Kidney (tissue), 14 donors: Measurements from ENCODE around the gene C5orf63. TPM values are rescaled to one million over a fixed set of nuclear protein-coding genes. Genes with fewer than 3 reads are reported as not detected.

Experiments used
- DNase-seq, 5 donors: peaks; one replicate each; pipeline ENCODE4 v3.0.0-alpha.2; 2013 to 2020
- FAIRE-seq: peaks from 2 replicates; lab custom pipeline; 2012; peaks lifted over from hg19 to GRCh38; lab: Jason Lieb, UNC
- H3K27ac ChIP-seq, 2 donors: one replicate each; pipeline ENCODE4 v1.7.0; 2013; ENCODE audit warnings: low read depth in 2 of 2, low read length in 2 of 2, inconsistent platforms in 1 of 2
- H3K27me3 ChIP-seq: one replicate; pipeline ENCODE4 v1.7.1; 2013; ENCODE audit warnings: low read length, inconsistent platforms; ENCODE audit not compliant: control insufficient read depth, insufficient read depth
- H3K36me3 ChIP-seq, 3 donors: one replicate each; pipeline versions ENCODE4 v1.7.0 to v1.7.1; 2013; ENCODE audit warnings: low read length in 3 of 3, control low read depth in 1 of 3, inconsistent platforms in 1 of 3; ENCODE audit not compliant: insufficient read depth in 3 of 3, control insufficient read depth in 2 of 3
- H3K4me1 ChIP-seq, 3 donors: one replicate each; pipeline versions ENCODE4 v1.7.0 to v1.7.1; 2013; ENCODE audit warnings: low read length in 3 of 3, inconsistent platforms in 1 of 3, low read depth in 1 of 3; ENCODE audit not compliant: control insufficient read depth in 2 of 3, insufficient read depth in 2 of 3
- H3K4me3 ChIP-seq, 3 donors: one replicate each; pipeline versions ENCODE4 v1.7.0 to v1.8.1; 2013; ENCODE audit warnings: low read length in 3 of 3, control low read depth in 1 of 3, inconsistent platforms in 1 of 3
- H3K9ac ChIP-seq, 3 donors: one replicate each; pipeline versions ENCODE4 v1.7.0 to v1.7.1; 2013; ENCODE audit warnings: low read length in 3 of 3, control low read depth in 1 of 3, inconsistent platforms in 1 of 3
- H3K9me3 ChIP-seq, 3 donors: one replicate each; pipeline versions ENCODE4 v1.7.0 to v1.7.1; 2013; ENCODE audit warnings: low read length in 3 of 3, control low read depth in 1 of 3, inconsistent platforms in 1 of 3; ENCODE audit not compliant: control insufficient read depth in 2 of 3, insufficient read depth in 1 of 3
- intact Hi-C: fragments of 100-400 bp; cut with DNase I; formaldehyde crosslinking; loops from one replicate; pipeline ENCODE4 v1.11.1; 2022
- polyA plus RNA-seq: library from polyadenylated mRNA; stranded (reverse); fragments of 350-450 nt; fragmentation: Illumina TruSeq; extraction: RNeasy Lipid Tissue Mini Kit (QIAGEN cat#74804); gene quantifications from one replicate; pipeline ENCODE4 v1.2.3, GENCODE V29; 2014; ENCODE audit warnings: low read depth, low replicate concordance; ENCODE audit not compliant: insufficient read depth
- total RNA-seq: library from RNA; stranded (reverse); fragmentation: NEBNext Ultra II Directional; extraction: Animal tissue kit (Norgen Biotek cat#: 25700); gene quantifications from one replicate; pipeline ENCODE4 v1.2.1, GENCODE V29; 2021
- TF ChIP-seq, protein P1 (sequence below): IDR thresholded peaks from 3 replicates; pipeline ENCODE4 v1.5.1; 2012; ENCODE audit warnings: mild to moderate bottlenecking, moderate library complexity, borderline replicate concordance; ENCODE audit not compliant: insufficient read depth; ENCODE audit errors: extremely low read depth
- donor health status: control.
- donor health status: control.
- donor health status: control.
- donor health status: control.
- donor health status: control.
- donor health status: DM: yes; HTN: yes; CAD: no.
- donor health status: Normal renal cell carcinoma (clear cell type).

Gene C5orf63
- total and polyA plus RNA-seq, 2 donors from 2014 or later, result 5.8 to 8.5 TPM

- Histone ChIP-seq H3K9ac (no peak overlapping the region), H3K27me3 (no peaks in the 10 kb centered on the region), H3K4me3 (no peak overlapping the region), H3K36me3 (no peaks in the 10 kb centered on the region), H3K27ac (no peak overlapping the region), H3K9me3 (no peaks in the 10 kb centered on the region), H3K4me1 (no peaks in the 10 kb centered on the region)
- TF ChIP-seq, protein P1, sequence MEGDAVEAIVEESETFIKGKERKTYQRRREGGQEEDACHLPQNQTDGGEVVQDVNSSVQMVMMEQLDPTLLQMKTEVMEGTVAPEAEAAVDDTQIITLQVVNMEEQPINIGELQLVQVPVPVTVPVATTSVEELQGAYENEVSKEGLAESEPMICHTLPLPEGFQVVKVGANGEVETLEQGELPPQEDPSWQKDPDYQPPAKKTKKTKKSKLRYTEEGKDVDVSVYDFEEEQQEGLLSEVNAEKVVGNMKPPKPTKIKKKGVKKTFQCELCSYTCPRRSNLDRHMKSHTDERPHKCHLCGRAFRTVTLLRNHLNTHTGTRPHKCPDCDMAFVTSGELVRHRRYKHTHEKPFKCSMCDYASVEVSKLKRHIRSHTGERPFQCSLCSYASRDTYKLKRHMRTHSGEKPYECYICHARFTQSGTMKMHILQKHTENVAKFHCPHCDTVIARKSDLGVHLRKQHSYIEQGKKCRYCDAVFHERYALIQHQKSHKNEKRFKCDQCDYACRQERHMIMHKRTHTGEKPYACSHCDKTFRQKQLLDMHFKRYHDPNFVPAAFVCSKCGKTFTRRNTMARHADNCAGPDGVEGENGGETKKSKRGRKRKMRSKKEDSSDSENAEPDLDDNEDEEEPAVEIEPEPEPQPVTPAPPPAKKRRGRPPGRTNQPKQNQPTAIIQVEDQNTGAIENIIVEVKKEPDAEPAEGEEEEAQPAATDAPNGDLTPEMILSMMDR, result no peak
- FAIRE-seq (no peak), DNase-seq (no peak)
- intact Hi-C loops, result no loop called here
These were observed 58.7 kb downstream of the C5orf63 start for GRCh38 chr5:127014573-127014972.

- no peaks in the 10 kb centered on the region for H3K9me3 ChIP-seq
- no peak overlapping the region for H3K9ac ChIP-seq
- H3K27ac ChIP-seq, result no peak overlapping the region
- TF ChIP-seq, protein P1, result no peak
- DNase-seq (no peak), FAIRE-seq (no peak)
- H3K4me1 ChIP-seq, result no peaks in the 10 kb centered on the region
- no peaks in the 10 kb centered on the region for H3K27me3 ChIP-seq
- H3K4me3 ChIP-seq, result no peak overlapping the region
- intact Hi-C loops, result no loop called here
- no peaks in the 10 kb centered on the region for H3K36me3 ChIP-seq
These were observed 59.9 kb downstream of the C5orf63 start for GRCh38 chr5:127013407-127013806.

DNA sequence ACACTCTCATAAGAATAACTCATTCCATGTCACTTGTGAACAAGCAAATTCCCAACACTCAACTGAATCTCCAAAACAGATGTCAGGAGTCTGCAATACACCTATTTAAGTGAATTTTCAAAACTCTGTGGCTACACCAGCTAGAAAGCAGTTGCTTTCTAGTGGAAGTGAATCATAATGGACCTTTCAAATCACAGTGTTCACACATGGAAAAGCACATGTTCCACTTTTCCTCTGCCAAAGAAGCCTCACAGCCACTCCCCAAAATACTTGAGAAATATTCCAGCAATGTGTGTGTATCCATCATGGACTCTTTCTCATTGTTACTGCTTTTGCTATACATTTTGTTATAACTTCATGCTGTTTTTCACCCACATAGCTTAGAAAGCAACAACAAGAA lies 60.4 kb downstream of the C5orf63 start:
- DNase-seq (no peak), FAIRE-seq (no peak)
- Histone ChIP-seq H3K9ac (no peak overlapping the region), H3K4me1 (no peaks in the 10 kb centered on the region), H3K36me3 (no peaks in the 10 kb centered on the region), H3K9me3 (no peaks in the 10 kb centered on the region), H3K4me3 (no peak overlapping the region), H3K27me3 (no peaks in the 10 kb centered on the region), H3K27ac (no peak overlapping the region)
- intact Hi-C loops, result no loop called here
- TF ChIP-seq, protein P1, result no peak
